K562 (cell line): ENCODE results near the gene SHISA5. TPM values are rescaled to one million over a fixed set of nuclear protein-coding genes. Genes with fewer than 3 reads are reported as not detected.

Experiments used
- ATAC-seq: fragments of 200-7000 bp; cut with Tn5 transposase; 3 replicates; pipeline ENCODE4 v1.9.1; 2020; ENCODE audit warnings: moderate library complexity
- BruUV-seq: library from RNA; stranded (reverse); fragments of 400-500 nt; replicated peaks from 2 replicates; lab custom pipeline; 2021; lab: Mats Ljungman, UMichigan
- CTCF ChIA-PET: fragments of 300-600 bp; formaldehyde crosslinking; extraction: SDS; loops from one replicate; lab custom pipeline; 2021; ENCODE audit warnings: low intra/inter-chr PET ratio; lab: Yijun Ruan, JAX
- POLR2A ChIA-PET: fragments of 300-600, 350-650 bp; sonication (Branson Sonifier 250); formaldehyde crosslinking; extraction: SDS; loops from one replicate; lab custom pipeline; 2021; ENCODE audit warnings: antibody characterized with exemption, inconsistent platforms; lab: Yijun Ruan, JAX
- DNase-seq, 4 experiments: peaks; one replicate each; pipeline versions ENCODE4 v3.0.0 to v3.0.0-alpha.2; 2011 to 2018; ENCODE audit warnings: low spot score in 3 of 4, mixed read lengths in 3 of 4; ENCODE audit errors: extremely low read depth in 1 of 4
- FAIRE-seq: peaks from 2 replicates; lab custom pipeline; 2011; peaks lifted over from hg19 to GRCh38; lab: Jason Lieb, UNC
- H2AFZ ChIP-seq: 2 replicates; pipeline ENCODE4 v1.6.0; 2011; ENCODE audit warnings: low read depth, low read length, control low read depth, inconsistent platforms
- H3K27ac ChIP-seq: fragments of 200-600 bp; 3 replicates; pipeline ENCODE4 v1.8.0; 2011; ENCODE audit warnings: low read depth, mild to moderate bottlenecking, control low read depth, inconsistent platforms, low read length, moderate library complexity, mixed read lengths; ENCODE audit errors: extremely low read depth
- H3K27me3 ChIP-seq, 2 experiments: fragments of 300-600 bp in 1 of 2; 2 replicates in 1 of 2; 3 replicates in 1 of 2; pipeline versions ENCODE4 v1.6.0 to v1.8.0; 2011; ENCODE audit warnings: inconsistent platforms in 2 of 2, low read length in 2 of 2, mild to moderate bottlenecking in 1 of 2, mixed read lengths in 1 of 2, moderate library complexity in 1 of 2; ENCODE audit not compliant: control insufficient read depth in 2 of 2, insufficient read depth in 2 of 2
- H3K36me3 ChIP-seq: fragments of 300-600 bp; 3 replicates; pipeline ENCODE4 v1.8.0; 2011; ENCODE audit warnings: mild to moderate bottlenecking, low read length, inconsistent platforms; ENCODE audit not compliant: control insufficient read depth, insufficient read depth
- H3K4me1 ChIP-seq, 2 experiments: fragments of 200-600 bp in 1 of 2; replicated peaks in 1 of 2; 2 replicates in 1 of 2; 3 replicates in 1 of 2; pipeline versions ENCODE4 v1.5.1 to v1.8.0; 2011; ENCODE audit warnings: inconsistent platforms in 2 of 2, low read length in 2 of 2, mild to moderate bottlenecking in 1 of 2, mixed read lengths in 1 of 2, moderate library complexity in 1 of 2; ENCODE audit not compliant: control insufficient read depth in 2 of 2, insufficient read depth in 2 of 2
- H3K4me2 ChIP-seq: 2 replicates; pipeline ENCODE4 v1.6.1; 2011; ENCODE audit warnings: low read length, control low read depth, inconsistent platforms, mixed read lengths; ENCODE audit not compliant: insufficient read depth
- H3K4me3 ChIP-seq: fragments of 200-600 bp; sonication (generic), shearing (Covaris generic); 2 replicates; pipeline ENCODE4 v1.5.1; 2016; ENCODE audit warnings: control low read depth, inconsistent platforms
- H3K79me2 ChIP-seq: fragments of 200-600 bp; 3 replicates; pipeline ENCODE4 v1.8.0; 2011; ENCODE audit warnings: low read length, inconsistent platforms; ENCODE audit not compliant: control insufficient read depth, insufficient read depth
- H3K9ac ChIP-seq, 2 experiments: 2 replicates each; pipeline versions ENCODE4 v1.6.0 to v1.6.1; 2011; ENCODE audit warnings: low read depth in 2 of 2, low read length in 2 of 2, control low read depth in 1 of 2, inconsistent platforms in 1 of 2, mild to moderate bottlenecking in 1 of 2, mixed read lengths in 1 of 2; ENCODE audit not compliant: insufficient read depth in 1 of 2
- H3K9me1 ChIP-seq: one replicate; pipeline ENCODE4 v1.6.0; 2011; ENCODE audit warnings: inconsistent platforms, mild to moderate bottlenecking, low read length, moderate library complexity; ENCODE audit not compliant: control insufficient read depth, insufficient read depth
- H3K9me3 ChIP-seq: replicated peaks from 2 replicates; pipeline ENCODE4 v1.5.1; 2011; ENCODE audit warnings: low read depth, low read length, inconsistent platforms; ENCODE audit not compliant: control insufficient read depth, insufficient read depth
- H4K20me1 ChIP-seq: replicated peaks from 2 replicates; pipeline ENCODE4 v1.6.1; 2011; ENCODE audit warnings: low read length, inconsistent platforms, mixed read lengths; ENCODE audit not compliant: control insufficient read depth, insufficient read depth
- E2F4 ChIP-seq: sonication (generic); formaldehyde crosslinking; IDR thresholded peaks from 2 replicates; pipeline ENCODE4 v1.8.0; 2022; ENCODE audit warnings: mild to moderate bottlenecking, low read depth, missing genetic modification reagents
- EP400 ChIP-seq: fragments of 450-650 bp; IDR thresholded peaks from 2 replicates; pipeline ENCODE4 v1.6.1; 2017; ENCODE audit warnings: antibody characterized with exemption, mild to moderate bottlenecking, moderate library complexity
- ETV1 ChIP-seq: fragments of 450-650 bp; conservative IDR thresholded peaks from 2 replicates; pipeline ENCODE4 v1.6.1; 2016; ENCODE audit warnings: missing genetic modification characterization, control low read depth, low read depth, missing compliant biosample characterization
- GATA2 ChIP-seq: sonication (generic); formaldehyde crosslinking; IDR thresholded peaks from 2 replicates; pipeline ENCODE4 v1.4.0; 2020; ENCODE audit warnings: mild to moderate bottlenecking, missing genetic modification reagents
- KLF1 ChIP-seq: fragments of 450-650 bp; IDR thresholded peaks from 2 replicates; pipeline ENCODE4 v1.6.1; 2016; ENCODE audit warnings: missing genetic modification characterization, missing compliant biosample characterization
- MAFF ChIP-seq: IDR thresholded peaks from 2 replicates; pipeline ENCODE4 v1.6.1; 2012; ENCODE audit warnings: low read length, improper control_type of control experiment
- MYBL2 ChIP-seq, 2 experiments: fragments of 450-650 bp in 1 of 2; sonication (generic) in 1 of 2; formaldehyde crosslinking in 1 of 2; IDR thresholded peaks; 2 replicates each; pipeline versions ENCODE4 v1.6.1 to v1.8.1; 2017 to 2022; ENCODE audit warnings: borderline replicate concordance in 1 of 2, inconsistent platforms in 1 of 2, low read depth in 1 of 2, mild to moderate bottlenecking in 1 of 2, missing genetic modification reagents in 1 of 2, moderate library complexity in 1 of 2
- NFYB ChIP-seq: IDR thresholded peaks from 2 replicates; pipeline ENCODE4 v1.6.1; 2011; ENCODE audit warnings: mild to moderate bottlenecking, moderate library complexity; ENCODE audit not compliant: insufficient read length; ENCODE audit errors: extremely low read depth
- NR0B1 ChIP-seq: fragments of 450-650 bp; IDR thresholded peaks from one replicate; pipeline ENCODE4 v1.6.1; 2018; ENCODE audit warnings: mild to moderate bottlenecking, moderate library complexity; ENCODE audit not compliant: partially characterized antibody
- POLR2H ChIP-seq: IDR thresholded peaks from 2 replicates; pipeline ENCODE4 v1.6.1; 2016; ENCODE audit warnings: missing genetic modification characterization, low read depth, mild to moderate bottlenecking, control low read depth, missing compliant biosample characterization, moderate library complexity
- SLC30A9 ChIP-seq: fragments of 250-450 bp; sonication (Bioruptor Pico); IDR thresholded peaks from 2 replicates; pipeline ENCODE4 v1.8.0; 2022; ENCODE audit warnings: mild to moderate bottlenecking, moderate library complexity
- TAF7 ChIP-seq: fragments of 450-650 bp; IDR thresholded peaks from 2 replicates; pipeline ENCODE4 v1.6.1; 2016; ENCODE audit warnings: missing genetic modification characterization, missing compliant biosample characterization
- TEAD1 ChIP-seq, 2 experiments: fragments of 450-650 bp in 1 of 2; sonication (generic) in 1 of 2; formaldehyde crosslinking; IDR thresholded peaks; 2 replicates each; pipeline versions ENCODE4 v1.4.0 to v1.8.0; 2020 to 2022; ENCODE audit warnings: mild to moderate bottlenecking in 2 of 2, missing genetic modification reagents in 1 of 2
- THRB ChIP-seq: fragments of 450-650 bp; formaldehyde crosslinking; conservative IDR thresholded peaks from 2 replicates; pipeline ENCODE4 v1.4.0; 2022; ENCODE audit warnings: mild to moderate bottlenecking, missing genetic modification characterization
- ZNF398 ChIP-seq: fragments of 250-450 bp; sonication (Bioruptor Pico); IDR thresholded peaks from 2 replicates; pipeline ENCODE4 v1.8.0; 2021; ENCODE audit warnings: moderate library complexity, mild to moderate bottlenecking, inconsistent platforms
- ZNF589 ChIP-seq: fragments of 200-800 bp; sonication (Bioruptor generic); IDR thresholded peaks from 2 replicates; pipeline ENCODE4 v1.6.1; 2016; ENCODE audit warnings: low read depth, missing genetic modification characterization, missing compliant biosample characterization
- whole genome bisulfite sequencing: fragments of 100-300 bp; shearing (Covaris generic); methylation state at CpG from one replicate; pipeline ENCODE4 v1.1.6; 2016; ENCODE audit warnings: low coverage, mixed read lengths; ENCODE audit not compliant: insufficient coverage; ENCODE audit errors: missing lambda C conversion rate; 5-methylcytosine and 5-hydroxymethylcytosine counted together
- in situ Hi-C: fragments of 300-500 bp; cut with MboI; formaldehyde crosslinking; loops from 4 replicates; pipeline ENCODE4 v1.15.0; 2018; ENCODE audit warnings: inconsistent platforms, mixed read lengths
- intact Hi-C: fragments of 100-400 bp; cut with micrococcal nuclease; formaldehyde crosslinking; loops from 2 replicates; pipeline ENCODE4 v1.14.2; 2022
- polyA plus RNA-seq, 8 experiments: library from polyadenylated mRNA; depleted of rRNA in 4 of 8; stranded (reverse) in 5 of 8; unstranded in 3 of 8; fragments of >200 nt; fragmentation: Nextera tagmentation in 2 of 8; fragmentation: Illumina TruSeq in 1 of 8; extraction: Ambion mirVana in 2 of 8; extraction: Trizol in 1 of 8; gene quantifications; 2 replicates each; pipeline versions ENCODE4 v1.2.1 to v1.2.3, GENCODE V29; 2011 to 2014; ENCODE audit warnings: inconsistent platforms in 1 of 8, missing spikeins in 1 of 8
- total RNA-seq, 7 experiments: library from RNA; depleted of rRNA in 6 of 7; stranded (reverse); fragments of >200 nt in 6 of 7; fragmentation: Illumina TruSeq in 2 of 7; extraction: Trizol in 2 of 7; gene quantifications; 2 replicates each; pipeline versions ENCODE4 v1.2.1 to v1.2.3, GENCODE V29; 2011 to 2021; ENCODE audit warnings: low replicate concordance in 1 of 7

The SHISA5 gene
- total and polyA plus RNA-seq, 9 of the 15 experiments (the other 6 are each of a cell fraction or from before 2014, with no cell fraction given): 8.4 to 85.8 (median 56.1) TPM

GRCh38 chr3:48418140-48418539 is 85.8 kb downstream of the SHISA5 start:
- in situ Hi-C loops (no loop called here), intact Hi-C loops (no loop called here)
- no peak overlapping the region for H3K4me2 ChIP-seq
- no peaks in the 10 kb centered on the region for H4K20me1 ChIP-seq
- no peaks in the 10 kb centered on the region for H3K36me3 ChIP-seq
- FAIRE-seq: no peak
- no peaks in the 10 kb centered on the region for H3K9me1 ChIP-seq
- H3K27ac ChIP-seq: no peak overlapping the region
- H3K27me3 ChIP-seq: no peaks in the 10 kb centered on the region
- no peak overlapping the region for H3K4me3 ChIP-seq
- WGBS: 63% methylated on average over 7 of the region's 17 CpGs
- CTCF ChIA-PET: no interaction called here
- no peak overlapping the region for H3K9ac ChIP-seq
- POLR2A ChIA-PET: interaction anchor here (0.5 to 0.6 kb wide), 2 partner anchors 193 to 673 kb away, joined by 3 read pairs; no protein-coding TSS in a partner anchor
- H3K4me1 ChIP-seq: peaks cover 0 to 5% of the 10 kb centered on the region in 2 experiments; a peak in 2 of 5 replicates
- DNase-seq: no peak
- H2AFZ ChIP-seq: no peak overlapping the region
- no peak for ATAC-seq
- no peaks in the 10 kb centered on the region for H3K9me3 ChIP-seq
- no peaks in the 10 kb centered on the region for H3K79me2 ChIP-seq
- BruUV-seq: no TSS peak
- TF ChIP-seq E2F4 (CRISPR knock-in tag): no peak
- no peak for TF ChIP-seq THRB
- no peak for TF ChIP-seq NFYB
- TF ChIP-seq MAFF: no peak
- no peak for TF ChIP-seq NR0B1
- no peak for TF ChIP-seq TAF7 (tag)
- no peak for TF ChIP-seq GATA2 (CRISPR knock-in tag)
- no peak for TF ChIP-seq ZNF589 (CRISPR knock-in tag)
- no peak for TF ChIP-seq MYBL2 (IDR thresholded peaks at IDR 0.05; ENCODE audit: low read depth)
- no peak for TF ChIP-seq MYBL2 (CRISPR knock-in tag; IDR thresholded peaks at IDR 0.05; ENCODE audit: borderline replicate concordance)
- TF ChIP-seq ETV1 (tag): no peak
- no peak for TF ChIP-seq KLF1 (tag)
- TF ChIP-seq EP400: no peak
- no peak for TF ChIP-seq TEAD1 (CRISPR knock-in tag; IDR thresholded peaks at IDR 0.05)
- TF ChIP-seq ZNF398 (CRISPR knock-in tag): no peak
- TF ChIP-seq POLR2H (tag): no peak
- TF ChIP-seq SLC30A9 (CRISPR knock-in tag): no peak
